GM19395 (cell line): ENCODE results near the gene FBXL2.
"Not testable (repeated sequence)": the region's sequence is repeated elsewhere in the genome, so short reads cannot be mapped to it uniquely, and the experiment has no call there.

Source experiments
- ATAC-seq: cut with Tn5 transposase; IDR thresholded peaks from one replicate; pipeline ENCODE4 v1.9.1; 2021; ENCODE audit warnings: mild to moderate bottlenecking, moderate library complexity; ENCODE audit not compliant: unreplicated experiment

FBXL2 gene

DNA sequence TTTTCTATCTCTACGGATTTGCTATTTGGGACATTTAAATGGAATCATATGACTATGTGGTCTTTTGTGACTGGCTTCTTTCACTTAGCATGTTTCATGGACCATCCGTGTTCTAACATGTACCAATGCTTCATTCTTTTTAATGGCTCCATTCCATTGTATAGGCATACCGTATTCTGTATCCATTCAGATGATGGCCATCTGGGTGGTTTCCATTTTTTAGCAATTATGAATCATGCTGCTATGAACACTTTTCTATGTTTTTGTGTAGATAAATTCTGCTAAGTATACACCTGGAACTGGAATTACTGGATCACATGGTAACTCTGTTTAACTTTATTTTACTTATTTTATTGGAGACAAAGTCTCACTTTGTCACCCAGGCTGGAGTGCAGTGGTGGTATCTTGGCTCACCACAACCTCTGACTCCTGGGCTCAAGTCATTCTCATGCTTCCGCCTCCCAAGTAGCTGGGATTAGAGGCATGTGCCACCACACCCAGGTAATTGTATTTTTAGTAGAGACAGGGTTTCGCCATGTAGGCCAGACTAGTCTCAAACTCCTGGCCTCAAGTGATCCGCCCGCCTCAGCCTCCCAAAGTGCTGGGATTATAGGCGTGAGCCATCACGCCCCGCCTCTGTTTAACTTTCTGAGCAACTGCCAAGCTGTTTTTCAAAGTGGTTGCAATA, 149.5 kb downstream of the FBXL2 start:
- no peak for ATAC-seq

DNA sequence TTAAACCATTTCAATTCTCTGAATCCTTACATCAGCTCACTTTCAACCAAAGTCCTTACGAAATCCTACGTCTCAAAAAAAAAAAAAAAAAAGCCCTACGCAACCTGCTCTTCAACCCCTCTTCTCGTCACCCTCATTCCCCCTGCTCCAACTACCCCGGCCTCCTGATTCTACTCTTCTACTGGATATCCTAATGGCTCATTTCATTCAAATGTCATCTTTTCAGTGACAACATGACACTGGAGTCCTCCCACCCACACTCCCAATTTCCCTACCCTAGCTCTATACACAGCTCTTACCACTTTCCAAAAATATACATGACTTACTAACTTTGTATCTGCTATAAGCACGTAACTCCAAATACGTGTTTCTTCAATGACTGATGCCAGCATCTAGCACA, 151.5 kb downstream of the FBXL2 start:
- ATAC-seq: no peak

GRCh38 chr3:33429306-33429705, 152.1 kb downstream of the FBXL2 start:
- not testable (repeated sequence) for ATAC-seq

- ATAC-seq: no peak
These were observed 152.8 kb downstream of the FBXL2 start for GRCh38 chr3:33430061-33430460.

DNA sequence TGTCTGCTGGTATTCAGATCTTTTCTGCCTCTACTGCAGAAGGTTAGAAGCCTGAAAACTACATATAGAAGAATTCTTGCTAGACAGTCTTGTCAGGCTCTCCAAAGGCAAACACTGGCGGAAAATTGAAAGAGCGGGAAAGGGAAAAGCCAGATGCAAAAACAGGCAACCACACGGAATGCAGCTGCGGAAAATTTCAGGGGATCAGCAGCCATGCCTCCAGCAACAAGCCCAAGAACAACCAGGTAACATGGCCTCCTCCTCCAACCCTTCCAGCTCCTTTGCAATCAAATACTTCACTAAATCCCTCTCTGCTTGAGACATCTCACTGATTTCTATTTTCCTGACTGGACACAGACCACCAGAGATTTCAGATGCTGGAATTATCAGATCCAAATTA, 153.3 kb downstream of the FBXL2 start:
- ATAC-seq: no peak

GRCh38 chr3:33433843-33434242, 156.6 kb downstream of the FBXL2 start:
- no peak for ATAC-seq
